Activated T-helper 1 cell treated with anti-CD3 and anti-CD28 coated beads, Interleukin-12 subunit alpha, Interleukin-12 subunit beta, Interleukin-2, Interleukin-4 antibody, amounts not matched to agents 30 ng/mL and 10 ng/mL and 1 ng/mL, durations not matched to agents 14 hours and 24 hours and 36 hours (primary cell): ENCODE results near the gene ZNF521. TPM values are rescaled to one million over a fixed set of nuclear protein-coding genes. Genes with fewer than 3 reads are reported as not detected.

Experiments used
- DNase-seq: peaks from one replicate; pipeline ENCODE4 v3.0.0; 2021; ENCODE audit warnings: low spot score
- H3K27ac Mint-ChIP-seq: one replicate; pipeline ENCODE4 v1.8.0; 2021; ENCODE audit warnings: mild to moderate bottlenecking, mixed read lengths
- H3K27me3 Mint-ChIP-seq: one replicate; pipeline ENCODE4 v1.8.0; 2022; ENCODE audit warnings: mild to moderate bottlenecking, moderate library complexity, mixed read lengths; ENCODE audit not compliant: insufficient read depth
- H3K36me3 Mint-ChIP-seq: one replicate; pipeline ENCODE4 v1.8.0; 2021; ENCODE audit warnings: low read depth, mixed read lengths
- H3K4me1 Mint-ChIP-seq: one replicate; pipeline ENCODE4 v1.8.0; 2021; ENCODE audit warnings: low read depth, mixed read lengths
- H3K4me3 Mint-ChIP-seq: one replicate; pipeline ENCODE4 v1.8.0; 2021; ENCODE audit warnings: mild to moderate bottlenecking, moderate library complexity, mixed read lengths
- H3K9me3 Mint-ChIP-seq: one replicate; pipeline ENCODE4 v1.8.0; 2021; ENCODE audit warnings: mixed read lengths
- intact Hi-C: fragments of 100-400 bp; cut with micrococcal nuclease; formaldehyde crosslinking; loops from one replicate; pipeline ENCODE4 v1.15.1; 2024
- total RNA-seq: library from RNA; stranded (reverse); gene quantifications from 2 replicates; pipeline ENCODE4 v1.2.3, GENCODE V29; 2022

Gene ZNF521
- total RNA-seq, 1 donor from 2014 or later = not detected

DNA sequence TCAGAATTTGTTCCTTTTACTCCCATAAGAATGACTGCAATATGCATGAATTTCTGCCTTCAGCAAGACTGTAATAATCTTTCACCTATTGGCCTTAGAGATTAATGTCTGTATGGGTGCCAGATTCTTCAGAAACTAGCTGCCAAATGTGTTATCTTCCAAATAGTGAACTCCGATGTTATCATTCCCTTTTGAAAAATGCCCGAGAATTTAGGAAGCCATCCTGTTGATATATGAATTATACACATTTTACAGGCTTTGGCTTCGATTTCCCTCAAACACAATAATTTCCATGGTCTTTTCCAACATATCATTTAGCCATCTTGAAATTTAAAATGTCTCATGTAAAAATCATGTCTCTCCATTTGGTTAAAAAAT lies 101.5 kb downstream of the ZNF521 start:
- H3K9me3 Mint-ChIP-seq = no peaks in the 10 kb centered on the region
- H3K4me3 Mint-ChIP-seq = no peak overlapping the region
- no peaks in the 10 kb centered on the region for H3K27me3 Mint-ChIP-seq
- no peak overlapping the region for H3K27ac Mint-ChIP-seq
- no peak for DNase-seq
- intact Hi-C loops = no loop called here
- H3K4me1 Mint-ChIP-seq = no peaks in the 10 kb centered on the region
- no peaks in the 10 kb centered on the region for H3K36me3 Mint-ChIP-seq

- no peak overlapping the region for H3K27ac Mint-ChIP-seq
- H3K27me3 Mint-ChIP-seq = no peaks in the 10 kb centered on the region
- no peaks in the 10 kb centered on the region for H3K9me3 Mint-ChIP-seq
- H3K4me3 Mint-ChIP-seq = no peak overlapping the region
- H3K36me3 Mint-ChIP-seq = no peaks in the 10 kb centered on the region
- intact Hi-C loops = no loop called here
- H3K4me1 Mint-ChIP-seq = no peaks in the 10 kb centered on the region
- DNase-seq = no peak
Measured at GRCh38 chr18:25248755-25249154, 103.2 kb downstream of the ZNF521 start.

DNA sequence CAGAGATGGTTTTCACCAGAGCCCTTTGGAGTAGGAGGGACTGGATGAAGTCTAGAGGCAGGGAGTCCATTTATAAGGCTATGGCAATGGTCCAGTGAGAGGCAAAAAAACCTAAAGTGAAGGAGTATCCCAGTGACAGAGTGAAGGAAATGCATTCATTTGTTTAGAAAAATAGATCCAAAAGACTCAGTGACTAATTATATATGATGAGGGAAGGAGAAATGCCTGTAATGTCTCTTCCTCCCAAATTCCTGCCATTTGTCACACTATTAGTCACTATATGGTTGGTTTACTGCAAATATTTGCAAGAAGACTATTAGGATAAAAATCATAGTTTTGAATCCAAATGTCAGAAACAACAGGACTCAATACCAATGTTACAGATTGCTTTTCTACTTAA lies 104.2 kb downstream of the ZNF521 start:
- no peaks in the 10 kb centered on the region for H3K4me1 Mint-ChIP-seq
- intact Hi-C loops = no loop called here
- H3K27ac Mint-ChIP-seq = no peak overlapping the region
- no peaks in the 10 kb centered on the region for H3K27me3 Mint-ChIP-seq
- H3K4me3 Mint-ChIP-seq = no peak overlapping the region
- H3K36me3 Mint-ChIP-seq = no peaks in the 10 kb centered on the region
- DNase-seq = no peak
- no peaks in the 10 kb centered on the region for H3K9me3 Mint-ChIP-seq

GRCh38 chr18:25244924-25245698 lies 106.9 kb downstream of the ZNF521 start:
- H3K4me1 Mint-ChIP-seq = no peaks in the 10 kb centered on the region
- H3K27me3 Mint-ChIP-seq = no peaks in the 10 kb centered on the region
- H3K4me3 Mint-ChIP-seq = no peak overlapping the region
- no peaks in the 10 kb centered on the region for H3K9me3 Mint-ChIP-seq
- no peaks in the 10 kb centered on the region for H3K36me3 Mint-ChIP-seq
- no peak for DNase-seq
- intact Hi-C loops = no loop called here
- H3K27ac Mint-ChIP-seq = no peak overlapping the region

GRCh38 chr18:25244170-25244569 lies 107.8 kb downstream of the ZNF521 start:
- Mint-ChIP-seq H3K4me1 (no peaks in the 10 kb centered on the region), H3K27me3 (no peaks in the 10 kb centered on the region), H3K4me3 (no peak overlapping the region), H3K9me3 (no peaks in the 10 kb centered on the region), H3K36me3 (no peaks in the 10 kb centered on the region), H3K27ac (no peak overlapping the region)
- DNase-seq = no peak
- intact Hi-C loops = no loop called here

DNA sequence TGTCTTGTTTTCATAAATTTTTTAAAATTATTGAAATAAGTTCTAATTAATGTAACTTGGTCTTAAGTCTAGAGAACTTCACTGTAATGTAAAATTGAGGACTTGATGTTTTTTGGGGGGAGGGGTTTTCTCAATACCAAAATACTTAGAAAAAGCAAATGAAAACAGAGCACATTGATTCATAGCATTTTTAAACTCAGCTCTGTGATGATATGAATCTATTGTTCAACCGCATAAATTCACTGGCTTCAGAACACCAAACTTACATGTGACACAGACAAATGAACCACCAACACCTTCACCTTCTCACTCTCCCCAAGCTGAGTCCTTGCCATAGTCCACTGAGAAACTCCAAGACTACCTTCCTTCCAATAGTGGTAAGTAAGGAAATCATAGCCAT lies 108.2 kb downstream of the ZNF521 start:
- Mint-ChIP-seq H3K4me1 (no peaks in the 10 kb centered on the region), H3K27ac (no peak overlapping the region), H3K4me3 (no peak overlapping the region), H3K36me3 (no peaks in the 10 kb centered on the region), H3K27me3 (no peaks in the 10 kb centered on the region), H3K9me3 (no peaks in the 10 kb centered on the region)
- DNase-seq = no peak
- intact Hi-C loops = no loop called here

GRCh38 chr18:25243257-25243656 lies 108.7 kb downstream of the ZNF521 start:
- H3K4me1 Mint-ChIP-seq = no peaks in the 10 kb centered on the region
- H3K27me3 Mint-ChIP-seq = no peaks in the 10 kb centered on the region
- no peak overlapping the region for H3K27ac Mint-ChIP-seq
- DNase-seq = no peak
- no peaks in the 10 kb centered on the region for H3K36me3 Mint-ChIP-seq
- no peak overlapping the region for H3K4me3 Mint-ChIP-seq
- intact Hi-C loops = no loop called here
- no peaks in the 10 kb centered on the region for H3K9me3 Mint-ChIP-seq

DNA sequence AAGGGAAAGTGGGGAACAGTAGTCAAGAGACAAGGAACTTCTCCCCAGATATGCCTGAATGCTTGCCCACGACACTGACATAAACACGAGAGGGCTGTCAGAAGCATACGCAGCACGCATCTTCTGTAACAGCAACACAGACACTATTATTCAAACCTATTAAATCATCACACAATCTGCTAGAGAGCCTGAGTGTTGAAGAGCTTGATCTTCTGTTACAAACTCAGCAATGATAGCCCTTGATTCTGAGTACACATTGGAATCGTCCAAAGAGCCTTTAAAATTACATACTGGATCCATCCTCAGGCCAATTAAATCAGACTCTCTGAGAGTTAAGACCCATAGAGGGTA lies 111.6 kb downstream of the ZNF521 start:
- no peaks in the 10 kb centered on the region for H3K27me3 Mint-ChIP-seq
- no peak for DNase-seq
- H3K9me3 Mint-ChIP-seq = no peaks in the 10 kb centered on the region
- no peak overlapping the region for H3K4me3 Mint-ChIP-seq
- intact Hi-C loops = no loop called here
- H3K27ac Mint-ChIP-seq = no peak overlapping the region
- H3K4me1 Mint-ChIP-seq = no peaks in the 10 kb centered on the region
- no peaks in the 10 kb centered on the region for H3K36me3 Mint-ChIP-seq

DNA sequence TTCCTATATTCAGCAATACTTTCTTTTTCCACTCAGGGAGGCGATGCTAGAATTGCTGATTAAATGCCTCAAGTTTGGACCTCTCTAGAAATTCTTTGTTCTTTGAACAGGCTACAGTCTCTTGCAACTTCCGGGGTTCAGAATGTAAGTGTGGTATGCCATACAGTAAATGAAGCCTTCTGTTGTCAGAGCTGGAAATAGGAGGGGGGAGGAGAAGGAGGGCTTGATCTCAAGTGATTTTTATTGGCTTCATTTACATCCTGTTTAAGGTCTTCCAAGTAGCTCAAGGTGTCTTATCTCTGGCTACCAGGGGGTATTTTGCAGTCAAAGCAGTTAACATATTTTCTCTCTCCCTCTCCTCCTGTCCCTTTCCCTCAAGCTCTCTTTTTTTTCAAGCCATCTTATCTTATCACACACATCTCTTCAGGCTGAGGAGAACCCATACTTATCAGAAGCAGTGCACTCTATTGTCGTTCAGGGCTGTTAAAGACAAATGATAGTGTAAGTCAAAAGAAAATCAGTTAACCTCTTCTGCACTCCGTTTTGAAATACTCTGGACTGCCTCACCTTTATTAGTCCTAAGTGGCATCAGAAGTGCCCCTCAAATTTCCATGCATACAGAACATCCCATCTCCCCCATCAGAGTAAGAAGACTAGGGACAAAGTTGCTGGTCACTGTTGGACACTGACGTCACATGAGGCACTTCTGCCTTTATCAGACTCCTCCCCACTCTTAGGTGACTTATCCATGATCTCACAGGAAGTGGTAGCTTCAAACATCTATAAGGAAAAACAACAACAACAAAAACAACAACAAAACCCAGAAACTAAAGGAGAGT lies 112.2 kb downstream of the ZNF521 start:
- no peak overlapping the region for H3K4me3 Mint-ChIP-seq
- intact Hi-C loops = no loop called here
- H3K27ac Mint-ChIP-seq = no peak overlapping the region
- DNase-seq = no peak
- H3K36me3 Mint-ChIP-seq = no peaks in the 10 kb centered on the region
- no peaks in the 10 kb centered on the region for H3K27me3 Mint-ChIP-seq
- no peaks in the 10 kb centered on the region for H3K4me1 Mint-ChIP-seq
- no peaks in the 10 kb centered on the region for H3K9me3 Mint-ChIP-seq

DNA sequence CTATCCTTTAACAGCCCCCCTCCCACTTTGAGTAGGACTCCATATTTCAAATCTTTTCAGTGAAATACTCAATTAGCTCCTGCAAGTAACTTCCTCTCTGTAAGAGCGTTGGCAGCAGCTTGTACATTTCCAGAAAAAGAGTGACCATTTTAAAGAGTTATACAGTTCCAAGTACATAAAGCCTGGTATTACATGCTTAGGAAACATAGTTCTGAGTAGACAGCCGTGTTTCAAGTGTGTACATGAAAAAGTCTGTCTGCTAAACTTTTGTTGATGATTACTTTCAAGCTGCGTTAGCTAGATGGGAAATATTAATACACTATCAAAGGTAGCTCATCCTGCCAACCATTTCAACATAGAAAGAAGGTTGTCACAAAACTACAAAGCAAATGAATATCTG lies 112.8 kb downstream of the ZNF521 start:
- H3K27ac Mint-ChIP-seq = no peak overlapping the region
- DNase-seq = no peak
- H3K27me3 Mint-ChIP-seq = no peaks in the 10 kb centered on the region
- H3K36me3 Mint-ChIP-seq = no peaks in the 10 kb centered on the region
- no peaks in the 10 kb centered on the region for H3K4me1 Mint-ChIP-seq
- intact Hi-C loops = no loop called here
- H3K4me3 Mint-ChIP-seq = no peak overlapping the region
- H3K9me3 Mint-ChIP-seq = no peaks in the 10 kb centered on the region

- Mint-ChIP-seq H3K27ac (no peak overlapping the region), H3K4me1 (no peaks in the 10 kb centered on the region), H3K27me3 (no peaks in the 10 kb centered on the region), H3K36me3 (no peaks in the 10 kb centered on the region), H3K4me3 (no peak overlapping the region), H3K9me3 (no peaks in the 10 kb centered on the region)
- intact Hi-C loops = no loop called here
- DNase-seq = no peak
Measured at GRCh38 chr18:25237571-25238267, 114.2 kb downstream of the ZNF521 start.

DNA sequence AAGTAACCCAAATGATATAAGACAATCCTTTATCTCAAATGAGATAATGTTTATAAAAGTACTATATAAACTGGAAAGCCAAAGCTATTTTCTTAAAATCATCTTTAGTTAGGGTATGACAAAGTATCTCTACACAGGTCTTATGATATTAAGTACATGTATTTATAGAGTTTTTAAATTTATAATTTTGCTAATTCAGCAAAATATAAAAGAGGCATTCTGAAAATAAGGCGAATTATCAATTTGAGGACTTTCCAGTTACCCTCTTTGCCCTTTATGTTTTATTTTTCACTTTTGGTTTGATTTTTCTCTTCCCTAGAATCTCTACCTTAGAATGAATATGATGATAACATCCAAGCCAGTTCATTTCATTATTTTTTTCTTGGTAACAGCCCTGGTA lies 115.2 kb downstream of the ZNF521 start:
- Mint-ChIP-seq H3K4me1 (no peaks in the 10 kb centered on the region), H3K9me3 (no peaks in the 10 kb centered on the region), H3K4me3 (no peak overlapping the region), H3K36me3 (no peaks in the 10 kb centered on the region), H3K27me3 (no peaks in the 10 kb centered on the region), H3K27ac (no peak overlapping the region)
- intact Hi-C loops = no loop called here
- no peak for DNase-seq

DNA sequence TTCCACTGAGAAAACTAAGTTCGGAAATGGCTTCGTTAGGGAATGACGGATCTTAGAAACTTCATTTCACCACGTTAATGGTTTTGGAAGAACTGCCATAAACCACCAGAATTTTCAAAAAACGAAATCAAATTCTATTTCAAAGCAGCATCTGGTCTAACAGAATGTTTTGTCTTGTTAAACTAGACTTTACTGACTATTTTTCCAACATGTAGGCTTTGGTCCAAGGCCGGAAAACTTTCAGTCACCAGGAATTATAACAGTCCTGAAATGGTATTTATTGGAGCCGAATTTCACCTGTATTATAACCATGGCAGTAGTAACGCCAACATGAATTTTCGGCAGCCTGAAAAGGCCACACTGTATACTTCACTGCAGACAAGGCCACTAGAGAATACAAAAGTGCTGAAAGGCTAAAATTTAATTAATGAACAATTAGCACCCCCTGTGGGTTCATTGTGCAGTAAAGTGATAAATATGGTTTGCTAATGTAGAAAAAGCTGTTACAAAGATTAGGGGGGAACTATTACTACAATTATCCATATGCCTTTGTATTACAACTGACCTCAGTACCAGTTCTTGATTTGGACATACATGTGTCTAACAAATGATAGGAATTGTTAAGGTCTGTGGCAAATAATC lies 116.4 kb downstream of the ZNF521 start:
- no peaks in the 10 kb centered on the region for H3K4me1 Mint-ChIP-seq
- no peak overlapping the region for H3K27ac Mint-ChIP-seq
- DNase-seq = no peak
- no peaks in the 10 kb centered on the region for H3K36me3 Mint-ChIP-seq
- no peaks in the 10 kb centered on the region for H3K9me3 Mint-ChIP-seq
- no peak overlapping the region for H3K4me3 Mint-ChIP-seq
- no peaks in the 10 kb centered on the region for H3K27me3 Mint-ChIP-seq
- intact Hi-C loops = no loop called here
